ENCODE measurements around the gene LRRC15. TPM values are rescaled to one million over a fixed set of nuclear protein-coding genes. Genes with fewer than 3 reads are reported as not detected.

LRRC15 gene
- total RNA-seq, 1 donor from 2014 or later, result not detected

DNA sequence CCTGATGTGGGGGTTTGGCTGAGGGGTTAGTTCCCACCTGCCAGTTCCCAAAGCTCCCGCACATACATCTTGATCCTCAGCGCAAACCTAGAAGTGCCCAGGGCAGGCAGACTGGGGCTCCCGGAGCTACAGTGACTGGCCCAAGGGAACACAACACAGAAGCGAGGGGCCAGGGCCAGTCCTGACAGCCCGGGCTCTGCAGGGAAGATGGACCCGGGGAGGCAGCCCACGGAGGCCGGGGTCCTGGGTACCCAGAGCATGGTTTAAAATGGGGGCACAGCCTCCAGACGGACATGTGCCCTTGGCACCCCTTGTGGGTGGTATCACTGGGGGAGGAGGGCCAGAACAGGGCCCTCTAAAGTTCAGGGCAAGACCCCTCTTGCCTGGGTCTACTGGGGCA is 23.5 kb downstream of the LRRC15 start:
- no peak for DNase-seq (ENCODE audit: low spot score in 2 of 2)
- H3K36me3 ChIP-seq, result no peaks in the 10 kb centered on the region
- H3K27me3 ChIP-seq, result no peaks in the 10 kb centered on the region
- TF ChIP-seq, protein P1, sequence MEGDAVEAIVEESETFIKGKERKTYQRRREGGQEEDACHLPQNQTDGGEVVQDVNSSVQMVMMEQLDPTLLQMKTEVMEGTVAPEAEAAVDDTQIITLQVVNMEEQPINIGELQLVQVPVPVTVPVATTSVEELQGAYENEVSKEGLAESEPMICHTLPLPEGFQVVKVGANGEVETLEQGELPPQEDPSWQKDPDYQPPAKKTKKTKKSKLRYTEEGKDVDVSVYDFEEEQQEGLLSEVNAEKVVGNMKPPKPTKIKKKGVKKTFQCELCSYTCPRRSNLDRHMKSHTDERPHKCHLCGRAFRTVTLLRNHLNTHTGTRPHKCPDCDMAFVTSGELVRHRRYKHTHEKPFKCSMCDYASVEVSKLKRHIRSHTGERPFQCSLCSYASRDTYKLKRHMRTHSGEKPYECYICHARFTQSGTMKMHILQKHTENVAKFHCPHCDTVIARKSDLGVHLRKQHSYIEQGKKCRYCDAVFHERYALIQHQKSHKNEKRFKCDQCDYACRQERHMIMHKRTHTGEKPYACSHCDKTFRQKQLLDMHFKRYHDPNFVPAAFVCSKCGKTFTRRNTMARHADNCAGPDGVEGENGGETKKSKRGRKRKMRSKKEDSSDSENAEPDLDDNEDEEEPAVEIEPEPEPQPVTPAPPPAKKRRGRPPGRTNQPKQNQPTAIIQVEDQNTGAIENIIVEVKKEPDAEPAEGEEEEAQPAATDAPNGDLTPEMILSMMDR (IDR thresholded peaks at IDR 0.05), result no peak
- no peaks in the 10 kb centered on the region for H3K4me1 ChIP-seq
- H3K9me3 ChIP-seq, result no peaks in the 10 kb centered on the region
- no peak overlapping the region for H3K4me3 ChIP-seq
- intact Hi-C loops (cut with DNase I), result no loop called here
- H3K27ac ChIP-seq, result no peak overlapping the region

DNA sequence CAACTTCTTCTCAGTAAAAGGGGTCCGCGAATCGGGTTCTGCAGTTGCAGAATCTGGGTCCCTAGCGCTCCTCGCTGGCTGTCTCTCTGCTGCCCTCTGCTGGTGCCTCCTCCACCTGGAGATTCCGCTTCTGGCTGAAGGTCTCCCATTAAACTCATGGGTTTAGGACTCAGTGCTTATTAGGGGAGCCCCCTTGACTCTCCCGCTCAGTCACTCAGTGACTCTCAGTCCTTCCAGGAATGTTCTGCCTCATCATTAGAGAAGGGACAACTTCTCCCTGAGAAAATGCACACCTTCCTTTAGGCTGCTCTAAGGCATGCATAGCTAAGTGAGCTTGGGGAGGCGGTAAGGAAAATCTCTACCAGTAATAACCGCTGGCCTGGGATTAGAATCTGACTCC is 25.5 kb downstream of the LRRC15 start:
- Histone ChIP-seq H3K27me3 (no peaks in the 10 kb centered on the region), H3K36me3 (no peaks in the 10 kb centered on the region), H3K4me1 (no peaks in the 10 kb centered on the region), H3K4me3 (no peak overlapping the region), H3K9me3 (no peaks in the 10 kb centered on the region), H3K27ac (no peak overlapping the region)
- intact Hi-C loops (cut with DNase I), result loop anchor here (1.0 kb wide), 1 partner anchor 11 kb away; no protein-coding TSS in a partner anchor
- peak in 1 of 2 donors; percentile 85 for DNase-seq (ENCODE audit: low spot score in 2 of 2)
- TF ChIP-seq, protein P1 (IDR thresholded peaks at IDR 0.05), result peak; percentile 63 to 97 (median 89)

DNA sequence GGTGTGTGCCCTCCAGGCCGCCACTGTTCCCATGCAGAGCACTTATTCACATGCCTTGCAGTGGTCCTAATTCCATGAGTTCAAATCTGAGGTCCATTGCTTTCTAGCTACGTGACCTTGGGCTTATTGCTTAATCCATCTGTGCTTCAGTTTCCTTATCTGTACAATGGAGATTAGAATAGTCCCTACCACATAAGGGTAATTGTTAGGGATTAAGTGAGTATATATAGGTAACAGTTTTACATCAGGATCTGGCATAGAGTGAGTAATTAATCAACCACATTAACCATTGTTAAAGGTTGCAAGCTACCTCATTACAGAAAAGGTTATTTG is 26.0 kb downstream of the LRRC15 start:
- DNase-seq (ENCODE audit: low spot score in 2 of 2), result no peak
- no peaks in the 10 kb centered on the region for H3K9me3 ChIP-seq
- TF ChIP-seq, protein P1 (IDR thresholded peaks at IDR 0.05), result no peak
- no peak overlapping the region for H3K4me3 ChIP-seq
- no peaks in the 10 kb centered on the region for H3K36me3 ChIP-seq
- H3K27ac ChIP-seq, result no peak overlapping the region
- intact Hi-C loops (cut with DNase I), result no loop called here
- no peaks in the 10 kb centered on the region for H3K4me1 ChIP-seq
- H3K27me3 ChIP-seq, result no peaks in the 10 kb centered on the region

DNA sequence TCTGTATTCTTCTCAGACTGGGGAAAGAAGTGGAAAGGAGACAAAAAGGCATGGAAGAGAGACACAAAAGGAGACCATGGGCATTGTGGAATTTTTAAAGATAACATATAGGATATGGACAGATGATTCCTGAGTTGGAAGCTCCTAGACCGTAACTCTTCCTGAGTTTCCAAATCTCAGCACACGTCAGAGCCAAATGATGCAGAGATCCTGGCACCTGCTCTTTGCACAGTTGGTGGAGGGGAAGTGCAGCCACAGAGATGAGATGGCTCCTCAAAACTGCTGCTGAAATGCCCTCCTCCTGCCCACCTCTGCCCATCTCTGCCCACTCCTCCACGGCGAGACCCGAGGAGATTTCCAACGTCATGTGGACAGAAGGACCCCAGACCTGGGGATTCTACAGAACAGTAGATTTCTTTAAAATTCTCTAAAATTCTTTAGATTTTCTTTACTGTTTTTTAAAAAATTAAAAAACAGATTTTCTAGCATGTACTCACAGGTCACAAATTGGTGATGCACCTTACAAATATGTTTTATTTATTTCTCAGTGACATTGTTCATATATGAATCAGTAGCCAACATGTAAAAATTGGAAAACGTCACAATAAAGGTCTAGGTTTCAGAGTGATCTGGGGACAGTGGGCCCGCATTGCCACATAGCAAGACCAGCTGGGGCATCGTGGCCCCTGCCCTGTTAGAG is 26.5 kb downstream of the LRRC15 start:
- Histone ChIP-seq H3K27ac (no peak overlapping the region), H3K36me3 (no peaks in the 10 kb centered on the region), H3K9me3 (no peaks in the 10 kb centered on the region), H3K27me3 (no peaks in the 10 kb centered on the region), H3K4me1 (no peaks in the 10 kb centered on the region), H3K4me3 (no peak overlapping the region)
- no peak for DNase-seq (ENCODE audit: low spot score in 2 of 2)
- TF ChIP-seq, protein P1 (IDR thresholded peaks at IDR 0.05), result no peak
- intact Hi-C loops (cut with DNase I), result no loop called here

DNA sequence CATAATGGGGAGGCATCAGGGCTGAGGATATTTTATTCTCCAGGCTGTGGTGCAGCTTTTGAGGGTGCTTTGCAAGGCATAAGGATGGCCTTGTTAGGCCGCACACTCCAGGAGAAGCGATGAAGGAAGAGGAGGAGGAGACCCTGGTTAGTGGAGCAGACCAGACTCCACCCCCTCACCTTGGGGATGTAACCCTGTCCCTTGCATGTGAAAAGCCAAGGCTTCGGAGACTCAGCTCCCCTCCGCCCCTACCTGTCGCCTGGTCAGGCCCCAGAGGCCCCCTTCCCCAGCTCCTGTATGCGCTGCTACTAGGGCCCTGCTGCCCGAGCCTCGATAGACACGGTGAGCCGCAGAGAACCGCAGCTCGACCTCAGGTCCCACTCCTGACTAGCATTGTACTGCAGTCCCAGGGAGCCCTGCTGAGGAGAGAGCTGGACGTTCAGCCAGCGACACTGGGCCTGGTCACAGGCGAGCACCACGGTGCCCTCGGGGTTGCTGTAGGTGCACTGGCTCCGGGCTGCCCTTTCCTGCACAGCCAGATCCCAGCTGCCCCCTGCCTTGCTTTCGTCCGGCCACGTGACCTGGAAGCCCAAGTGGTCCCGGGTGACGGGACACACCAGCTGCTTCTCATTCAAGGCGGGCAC is 28.7 kb downstream of the LRRC15 start:
- H3K9me3 ChIP-seq, result no peaks in the 10 kb centered on the region
- intact Hi-C loops (cut with DNase I), result no loop called here
- DNase-seq (ENCODE audit: low spot score in 2 of 2), result no peak
- H3K4me1 ChIP-seq, result no peaks in the 10 kb centered on the region
- no peak overlapping the region for H3K27ac ChIP-seq
- no peaks in the 10 kb centered on the region for H3K36me3 ChIP-seq
- no peaks in the 10 kb centered on the region for H3K27me3 ChIP-seq
- no peak overlapping the region for H3K4me3 ChIP-seq
- TF ChIP-seq, protein P1 (IDR thresholded peaks at IDR 0.05), result no peak

Data from ascending aorta (tissue), 2 donors.